NCI-H510A (cell line): ENCODE data around the gene PARG.
"Not testable (repeated sequence)": the region's sequence is repeated elsewhere in the genome, so short reads cannot be mapped to it uniquely, and the experiment has no call there.

Experiments
- DNase-seq: peaks from one replicate; lab custom pipeline; 2025; lab: John Stamatoyannopoulos, UW

Gene PARG

DNA sequence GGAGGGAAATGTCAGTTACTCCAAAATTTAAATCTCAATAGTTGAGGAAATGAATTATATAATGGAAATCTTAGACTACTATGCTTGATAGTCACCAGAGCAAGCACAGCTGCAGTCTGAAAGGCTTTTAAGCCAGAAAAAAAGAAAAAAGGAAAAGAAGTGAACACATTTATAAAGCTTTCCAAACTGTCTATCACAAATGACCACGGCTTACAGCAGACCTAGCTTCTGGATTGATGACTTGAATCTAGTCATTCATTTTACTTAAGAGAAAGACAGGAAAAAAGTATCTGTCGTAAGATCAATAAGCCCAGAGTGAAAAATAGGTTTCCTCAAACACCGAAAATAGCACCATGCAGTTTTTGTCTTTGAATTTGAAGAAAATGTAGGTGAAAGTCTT is 111.8 kb downstream of the PARG start:
- no peak for DNase-seq

DNA sequence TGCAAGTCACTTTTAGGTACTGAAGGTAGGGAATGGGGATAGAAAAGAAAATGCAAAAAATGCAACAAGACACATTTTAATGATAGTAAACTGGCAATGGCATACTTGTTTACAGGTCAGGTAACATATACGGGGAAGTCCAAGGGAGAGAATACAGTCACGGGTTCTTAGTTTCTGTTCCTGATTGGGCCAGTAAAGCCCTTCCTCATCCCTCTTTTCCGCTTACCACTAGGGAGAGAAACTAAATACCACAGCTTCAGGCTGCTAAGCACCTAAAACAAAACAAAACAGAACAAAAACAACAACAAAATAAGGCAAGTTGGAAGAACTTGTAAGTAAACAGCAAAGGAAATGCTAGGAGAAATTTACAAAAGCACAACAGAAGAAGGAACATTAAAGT is 114.5 kb downstream of the PARG start:
- DNase-seq: no peak

DNA sequence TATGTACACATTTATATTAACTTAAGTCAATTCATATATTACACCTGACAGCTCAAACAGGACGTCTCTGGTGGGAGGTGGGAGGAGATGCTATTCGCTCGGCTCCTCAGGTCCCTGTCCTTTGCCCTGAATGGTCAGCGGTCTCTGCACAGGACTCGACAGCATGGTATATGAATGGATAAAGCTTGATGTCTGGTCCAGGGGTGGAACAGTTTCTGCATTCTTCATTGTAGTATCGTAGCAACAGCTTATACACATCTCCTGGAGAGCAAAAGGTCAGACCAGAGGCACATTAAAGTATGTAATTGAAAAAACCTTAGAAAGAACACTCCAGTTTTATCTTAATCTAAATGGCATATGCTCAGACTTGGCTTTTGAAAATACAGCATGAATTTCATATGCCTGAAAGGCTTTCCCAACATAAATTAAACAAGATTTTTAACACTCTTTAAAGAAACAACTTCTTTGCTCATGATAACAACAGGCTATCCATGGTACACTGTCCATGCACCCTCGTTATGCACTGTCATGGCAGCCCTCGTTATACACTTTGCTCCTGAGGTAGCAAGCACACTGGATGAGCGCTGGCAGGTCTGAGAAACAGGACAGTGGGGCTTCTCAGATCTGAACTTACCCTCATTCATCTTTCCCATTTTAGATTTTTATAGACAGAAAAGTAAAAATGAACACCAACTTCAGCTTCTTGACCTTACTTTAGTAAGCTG is 122.4 kb downstream of the PARG start:
- DNase-seq: no peak

DNA sequence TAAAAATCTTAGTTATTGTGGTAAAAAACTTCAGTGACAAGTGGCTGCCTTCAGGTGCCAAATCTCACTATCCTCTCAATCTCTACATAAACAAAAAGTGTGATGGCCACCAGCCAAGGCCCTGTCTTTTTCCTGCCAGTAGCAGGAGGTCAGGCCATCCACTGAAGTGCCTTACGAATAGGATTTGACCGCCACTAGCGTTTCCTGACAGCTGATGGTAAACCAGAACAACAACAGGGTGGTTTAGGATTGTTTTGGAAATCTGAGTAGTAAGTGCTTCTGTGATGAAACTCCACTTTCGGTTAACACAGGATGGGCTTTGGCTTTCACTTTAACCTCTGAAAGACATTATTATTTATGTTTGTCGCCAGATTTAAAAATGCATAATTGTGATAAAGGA is 124.0 kb downstream of the PARG start:
- no peak for DNase-seq

DNA sequence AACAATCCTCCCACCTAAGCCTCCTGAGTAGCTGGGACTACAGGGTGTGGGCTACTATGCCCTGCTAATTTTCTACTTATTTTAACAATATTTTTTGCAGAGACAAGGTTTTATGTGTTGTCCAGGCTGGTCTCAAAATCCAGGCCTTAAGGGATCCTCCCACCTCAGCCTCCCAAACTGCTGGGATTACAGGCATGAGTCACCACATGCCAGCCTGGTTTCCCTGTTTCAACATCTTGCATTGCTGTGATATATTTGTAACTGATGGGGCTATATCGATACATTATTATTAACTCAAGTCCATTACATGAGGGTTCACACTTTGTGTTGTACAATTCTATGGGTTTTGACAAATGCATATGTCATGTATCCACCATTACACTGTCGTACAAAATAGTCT is 137.8 kb downstream of the PARG start:
- no peak for DNase-seq

DNA sequence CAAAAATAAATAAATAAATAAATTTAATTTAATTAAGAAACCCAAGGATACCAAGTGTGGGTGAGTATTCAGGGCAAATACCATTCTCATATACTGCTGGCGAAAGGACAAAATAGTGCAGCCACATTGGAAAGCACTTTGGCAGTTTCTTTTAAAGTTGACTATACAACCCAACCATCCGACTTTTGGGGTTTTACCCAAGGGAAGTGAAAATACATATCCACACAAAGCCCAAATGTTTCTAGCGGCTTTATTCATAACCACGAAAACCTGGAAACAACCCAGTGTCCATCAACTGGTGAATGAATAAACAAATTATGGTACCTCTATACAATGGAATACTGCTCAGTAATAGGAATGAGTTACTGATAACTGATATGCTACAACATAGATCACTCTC is 143.6 kb downstream of the PARG start:
- DNase-seq: no peak

DNA sequence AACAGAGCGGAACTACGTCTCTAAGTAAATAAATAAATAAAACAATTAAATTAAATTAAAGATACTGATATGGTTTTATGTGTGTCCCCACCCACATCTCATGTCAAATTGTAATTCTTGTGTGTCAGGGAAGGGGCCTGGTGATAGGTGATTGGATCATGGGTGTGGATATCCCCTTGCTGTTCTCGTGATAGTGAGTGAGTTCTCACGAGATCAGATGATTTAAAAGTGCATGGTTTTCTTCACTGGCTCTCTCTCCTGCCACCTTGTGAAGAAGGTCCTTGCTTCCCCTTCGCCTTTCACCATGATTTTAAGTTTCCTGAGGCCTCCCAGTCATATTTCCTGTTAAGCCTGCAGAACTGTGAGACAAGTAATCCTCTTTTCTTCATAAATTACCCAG is 150.7 kb downstream of the PARG start:
- DNase-seq: no peak

DNA sequence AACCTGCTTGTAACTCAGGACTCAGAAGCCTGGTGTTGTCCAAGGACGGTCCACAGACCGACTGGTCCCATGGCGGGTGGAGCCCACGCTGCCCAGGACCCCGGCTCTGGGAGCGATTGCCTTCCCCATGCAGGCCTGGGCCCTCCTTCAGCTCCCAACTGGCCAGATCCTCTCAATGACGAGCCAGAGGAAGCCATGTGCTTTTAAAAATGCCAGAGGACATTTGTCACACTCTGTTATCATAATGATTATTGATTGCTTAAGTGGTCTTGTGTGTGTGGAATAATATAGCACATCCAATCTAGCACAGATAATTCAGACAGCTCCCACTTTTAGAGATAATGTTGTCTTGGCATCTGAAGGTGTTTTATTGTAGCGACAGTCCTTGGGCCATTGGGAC is 157.1 kb downstream of the PARG start:
- DNase-seq: no peak

DNA sequence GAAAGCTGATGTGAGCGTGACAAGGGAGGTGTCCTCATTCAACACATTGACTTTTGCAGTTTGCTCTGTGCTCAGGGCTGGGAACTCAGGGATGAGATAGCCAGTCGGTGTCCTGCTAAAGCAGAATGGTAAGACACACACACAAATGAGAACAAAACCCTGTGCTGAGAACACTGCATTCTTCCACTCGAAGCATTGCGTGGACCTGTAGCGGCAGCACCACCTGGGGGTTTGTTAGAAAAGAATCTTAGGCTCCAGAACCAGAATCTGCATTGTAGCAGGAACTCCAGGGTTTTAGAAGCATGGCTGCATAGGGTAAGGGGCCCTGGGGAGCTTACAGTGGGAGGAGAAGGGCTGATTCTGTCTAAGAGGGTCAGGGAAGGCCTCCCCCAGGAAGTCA is 158.2 kb downstream of the PARG start:
- DNase-seq: no peak

DNA sequence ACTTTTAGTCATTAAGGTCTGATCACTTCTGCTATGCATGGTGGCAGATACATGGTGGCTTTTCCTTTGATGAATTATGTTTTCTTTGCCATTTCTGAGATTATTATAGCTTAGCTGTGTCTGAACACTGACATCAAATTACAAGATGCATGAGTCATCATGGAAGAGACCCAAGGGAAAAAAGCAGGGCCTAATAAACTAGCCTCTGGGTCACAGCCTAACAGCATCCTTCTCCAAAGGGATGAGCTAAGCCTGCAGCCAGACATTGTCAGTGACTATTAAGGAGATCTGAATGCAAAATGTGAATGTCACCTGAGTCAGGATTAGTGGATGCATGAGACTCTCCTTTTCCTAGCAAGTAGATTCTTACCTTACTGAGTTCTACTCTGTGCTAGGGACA is 160.6 kb downstream of the PARG start:
- no peak for DNase-seq

DNA sequence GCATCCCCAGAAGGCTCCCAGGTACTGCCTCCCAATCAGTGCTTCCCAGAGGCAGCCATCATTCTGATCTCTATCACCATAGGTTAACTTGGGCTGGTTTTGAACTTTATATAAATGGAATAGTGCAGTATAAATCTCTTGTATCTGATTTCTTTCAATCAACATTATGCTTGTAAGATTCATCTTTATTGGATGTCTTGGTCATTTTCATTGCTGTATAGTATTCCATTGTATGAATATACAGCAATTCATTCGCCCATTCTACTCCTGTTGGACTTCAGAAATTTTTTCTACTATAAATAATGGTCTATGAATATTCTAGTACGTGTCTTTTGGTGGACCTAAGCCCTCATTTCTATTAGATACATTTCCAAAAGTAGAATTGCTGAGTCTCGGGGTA is 163.6 kb downstream of the PARG start:
- DNase-seq: no peak

DNA sequence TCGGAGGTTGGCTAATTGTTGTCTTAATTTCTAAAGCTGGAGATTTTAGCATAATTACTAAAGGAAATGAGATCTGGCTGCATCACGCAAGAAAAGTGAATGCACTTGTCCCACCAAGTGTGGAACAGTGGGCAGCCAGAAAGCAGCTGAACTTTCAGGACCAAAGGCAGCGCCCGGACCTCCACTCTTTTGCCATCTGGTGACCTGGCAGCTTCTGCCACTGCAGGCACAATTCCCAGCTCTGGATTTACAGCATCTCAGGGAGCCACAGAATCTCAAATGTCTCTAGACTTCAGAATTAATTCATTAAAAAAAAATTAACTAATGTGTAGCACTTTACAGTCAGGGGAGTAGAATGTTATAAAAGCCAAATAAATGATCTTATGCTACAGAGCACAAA is 165.0 kb downstream of the PARG start:
- DNase-seq: no peak

DNA sequence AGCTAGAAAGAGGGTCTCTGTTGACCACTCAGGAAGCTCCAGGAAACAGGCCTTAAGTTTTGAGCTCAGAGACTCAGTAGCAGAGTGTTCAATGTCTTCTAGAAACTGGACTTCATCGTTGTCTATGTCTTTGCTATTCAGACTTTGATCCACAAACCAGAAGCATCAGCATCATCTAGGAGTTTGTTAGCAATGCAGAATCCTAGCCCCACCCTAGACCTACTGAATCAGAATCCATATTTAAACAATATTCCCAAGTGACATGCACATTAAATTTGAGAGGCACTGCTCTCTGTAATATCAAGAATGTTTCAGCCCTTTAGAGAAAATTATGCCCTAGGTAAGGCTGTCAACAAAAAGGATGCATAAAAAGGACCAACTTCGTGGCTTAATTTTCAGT is 166.8 kb downstream of the PARG start:
- DNase-seq: no peak

DNA sequence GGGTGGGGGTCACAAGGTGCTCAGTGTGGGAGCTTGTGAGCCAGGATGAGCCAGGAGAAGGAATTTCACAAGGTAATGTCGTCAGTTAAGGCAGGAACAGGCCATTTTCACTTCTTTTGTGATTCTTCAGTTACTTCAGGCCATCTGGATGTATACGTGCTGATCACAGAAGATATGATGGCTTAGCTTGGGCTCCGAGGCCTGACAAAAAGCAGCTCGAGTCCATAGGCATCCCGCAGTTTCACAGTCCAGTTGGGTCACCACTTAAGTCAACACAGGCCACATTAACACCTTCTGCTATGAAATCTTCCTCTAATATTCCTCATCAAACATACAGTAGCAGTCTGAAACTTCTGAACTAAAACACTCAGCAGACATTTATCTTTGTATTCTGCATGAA is 168.9 kb downstream of the PARG start:
- not testable (repeated sequence) for DNase-seq

DNA sequence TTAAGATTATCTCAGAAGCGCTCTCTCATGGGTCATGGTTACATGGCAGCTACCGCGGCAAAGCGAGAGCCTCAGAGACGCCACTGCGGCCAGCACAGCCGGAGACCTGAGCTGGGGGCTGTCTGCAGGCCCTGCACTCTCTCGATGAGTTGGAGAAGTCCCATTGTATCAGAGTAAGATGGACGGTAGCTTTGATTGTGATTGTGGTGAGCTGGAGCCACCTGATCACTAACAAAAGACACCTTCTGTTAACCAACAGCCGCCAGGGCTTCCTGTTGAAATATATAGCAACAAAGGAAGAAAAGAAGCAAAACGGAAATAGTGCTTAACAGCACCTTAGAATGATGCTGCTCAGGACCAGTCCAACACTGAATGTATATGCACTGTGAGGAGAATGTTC is 170.8 kb downstream of the PARG start:
- not testable (repeated sequence) for DNase-seq

DNA sequence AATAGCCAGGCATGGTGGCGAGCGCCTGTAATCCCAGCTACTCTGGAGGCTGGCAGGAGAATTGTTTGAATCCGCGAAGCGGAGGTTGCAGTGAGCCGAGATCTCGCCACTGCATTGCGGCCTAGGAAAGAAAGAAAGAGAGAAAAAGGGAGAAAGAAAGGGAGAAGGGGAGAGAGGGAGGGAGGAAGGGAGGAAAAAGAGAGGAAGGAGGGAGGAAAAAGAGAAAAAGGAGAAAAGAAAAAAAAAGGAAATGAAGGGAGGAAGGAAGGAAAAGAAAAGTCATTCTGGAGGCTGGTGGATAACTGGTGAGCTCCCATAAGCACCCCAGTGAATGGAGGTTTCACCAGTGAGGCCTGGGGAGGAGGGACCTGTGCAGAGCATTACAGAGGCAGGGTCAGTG is 172.1 kb downstream of the PARG start:
- DNase-seq: no peak

DNA sequence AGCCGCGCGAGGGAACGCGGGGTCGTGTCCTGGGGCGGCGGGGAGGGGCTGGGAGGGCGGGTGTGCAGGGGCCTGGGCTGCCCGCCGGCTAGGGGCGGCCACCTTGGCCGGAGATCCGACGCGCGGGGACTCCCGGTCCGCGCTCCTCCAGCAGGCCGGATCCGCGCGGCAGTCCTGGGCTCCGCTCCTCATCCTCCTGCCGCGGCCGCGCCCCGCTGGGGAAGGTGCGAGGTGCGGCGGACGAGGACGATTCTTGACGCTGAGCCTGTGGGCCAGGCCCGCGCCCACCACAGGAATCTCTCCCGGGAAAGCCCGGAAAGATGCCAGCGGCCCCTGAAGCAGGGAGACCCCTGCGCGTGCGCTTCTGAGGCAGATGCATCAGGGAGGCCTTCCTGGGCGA is 173.1 kb downstream of the PARG start:
- DNase-seq: no peak

DNA sequence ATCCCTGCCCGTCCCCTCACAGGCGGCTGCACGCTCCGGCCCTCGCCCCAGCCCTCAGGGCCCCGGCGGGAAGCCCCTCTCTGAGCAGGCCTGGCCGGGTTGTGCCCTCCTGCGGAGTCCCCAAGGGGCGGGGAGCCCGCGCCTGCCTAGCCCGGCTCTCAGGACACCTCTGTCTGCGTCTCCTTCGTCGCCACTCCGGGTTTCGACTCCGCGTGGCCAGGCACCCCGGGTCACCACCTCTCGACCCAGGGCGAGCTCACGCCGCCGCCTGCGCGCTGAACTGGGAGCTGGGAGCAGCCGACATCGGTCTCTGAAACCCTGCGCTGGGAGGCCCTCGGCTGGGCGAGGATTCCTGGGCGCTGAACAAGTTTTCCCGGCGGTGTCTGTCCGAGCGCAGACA is 173.5 kb downstream of the PARG start:
- DNase-seq: no peak
